ENCODE results near the gene TMTC1.

DNA sequence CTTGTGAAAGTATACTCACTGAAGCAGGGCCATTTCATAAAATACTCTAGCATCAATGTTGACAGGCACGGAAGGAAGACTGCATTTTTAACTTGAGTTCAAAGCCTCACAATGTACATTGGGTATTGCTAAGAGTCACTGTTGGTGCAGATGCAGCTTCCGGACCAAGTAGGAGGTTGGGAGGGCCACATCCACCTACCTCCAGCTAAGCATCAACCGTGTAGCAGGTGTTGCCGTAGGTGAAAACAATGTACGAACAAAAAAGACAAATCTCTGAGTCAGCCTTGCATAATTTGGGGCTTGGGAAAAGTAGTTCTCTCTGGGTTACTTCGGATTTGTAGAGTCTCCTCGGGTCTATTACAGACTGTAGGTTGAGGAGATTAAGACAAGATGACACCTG, 48.1 kb downstream of the TMTC1 start:
- no peak for TF ChIP-seq GATA2 (IDR thresholded peaks at IDR 0.05; ENCODE audit: low read depth, low read length)
- no peak for TF ChIP-seq GATA3 (IDR thresholded peaks at IDR 0.05; ENCODE audit: low read depth, low read length)

All from SH-SY5Y (cell line).